NB4 (cell line): ENCODE data around the gene SLC16A3.

Source experiments
- CTCF ChIP-seq: IDR thresholded peaks from one replicate; pipeline ENCODE4 v1.5.1; 2012; ENCODE audit warnings: low read depth, low read length
- MAX ChIP-seq: IDR thresholded peaks from 2 replicates; pipeline ENCODE4 v1.6.1; 2011; ENCODE audit warnings: low read depth, low read length
- MYC ChIP-seq: IDR thresholded peaks from 2 replicates; pipeline ENCODE4 v1.6.1; 2011; ENCODE audit warnings: low read depth, low read length
- POLR2A ChIP-seq: IDR thresholded peaks from 2 replicates; pipeline ENCODE4 v1.6.1; 2011; ENCODE audit warnings: mild to moderate bottlenecking; ENCODE audit not compliant: insufficient read length; ENCODE audit errors: extremely low read depth

GRCh38 chr17:82201498-82201910 lies 27.3 kb upstream of the SLC16A3 start:
- TF ChIP-seq CTCF (no peak), POLR2A (no peak), MAX (no peak), MYC (no peak)
